Measurements from ENCODE around the gene PGK1. TPM values are rescaled to one million over a fixed set of nuclear protein-coding genes. Genes with fewer than 3 reads are reported as not detected.
"Not testable (repeated sequence)": the region's sequence is repeated elsewhere in the genome, so short reads cannot be mapped to it uniquely, and the experiment has no call there.

PGK1 gene
- total RNA-seq, 3 donors from 2014 or later (not counting 1 experiment from before 2014, with no cell fraction given), result 200 to 205 (median 203) TPM

- 92% methylated on average over 3 of the region's 4 CpGs for WGBS (ENCODE audit: insufficient coverage)
- H3K27me3 ChIP-seq (ENCODE audit: control insufficient read depth, insufficient read depth, low read length); ATAC-seq; intact Hi-C loops (cut with micrococcal nuclease); H3K4me3 ChIP-seq (ENCODE audit: low read length); H3K4me1 Mint-ChIP-seq; H3K9me3 Mint-ChIP-seq; H3K36me3 Mint-ChIP-seq; H3K27ac Mint-ChIP-seq; H3K4me1 ChIP-seq (ENCODE audit: control insufficient read depth, insufficient read depth, low read length); DNase-seq; H3K4me3 Mint-ChIP-seq; H3K27ac ChIP-seq (ENCODE audit: low read length); H3K9me3 ChIP-seq (ENCODE audit: control insufficient read depth, insufficient read depth, low read length); H3K36me3 ChIP-seq (ENCODE audit: control insufficient read depth, insufficient read depth, low read length): not testable (repeated sequence)
- peaks cover 9 to 16% of the 10 kb centered on the region in 2 donors for H3K27me3 Mint-ChIP-seq (ENCODE audit: low read depth in 2 of 2)
Measured at GRCh38 chrX:78163175-78163574, 59.1 kb downstream of the PGK1 start.

GRCh38 chrX:78165425-78165824 is 61.4 kb downstream of the PGK1 start:
- Mint-ChIP-seq H3K9me3 (no peaks in the 10 kb centered on the region), H3K27me3 (ENCODE audit: low read depth in 2 of 2) (peaks cover 4 to 9% of the 10 kb centered on the region in 2 donors), H3K27ac (no peak overlapping the region), H3K4me3 (no peak overlapping the region), H3K4me1 (no peaks in the 10 kb centered on the region), H3K36me3 (no peaks in the 10 kb centered on the region)
- DNase-seq, result no peak
- intact Hi-C loops (cut with micrococcal nuclease), result no loop called here
- TF ChIP-seq, protein P1, sequence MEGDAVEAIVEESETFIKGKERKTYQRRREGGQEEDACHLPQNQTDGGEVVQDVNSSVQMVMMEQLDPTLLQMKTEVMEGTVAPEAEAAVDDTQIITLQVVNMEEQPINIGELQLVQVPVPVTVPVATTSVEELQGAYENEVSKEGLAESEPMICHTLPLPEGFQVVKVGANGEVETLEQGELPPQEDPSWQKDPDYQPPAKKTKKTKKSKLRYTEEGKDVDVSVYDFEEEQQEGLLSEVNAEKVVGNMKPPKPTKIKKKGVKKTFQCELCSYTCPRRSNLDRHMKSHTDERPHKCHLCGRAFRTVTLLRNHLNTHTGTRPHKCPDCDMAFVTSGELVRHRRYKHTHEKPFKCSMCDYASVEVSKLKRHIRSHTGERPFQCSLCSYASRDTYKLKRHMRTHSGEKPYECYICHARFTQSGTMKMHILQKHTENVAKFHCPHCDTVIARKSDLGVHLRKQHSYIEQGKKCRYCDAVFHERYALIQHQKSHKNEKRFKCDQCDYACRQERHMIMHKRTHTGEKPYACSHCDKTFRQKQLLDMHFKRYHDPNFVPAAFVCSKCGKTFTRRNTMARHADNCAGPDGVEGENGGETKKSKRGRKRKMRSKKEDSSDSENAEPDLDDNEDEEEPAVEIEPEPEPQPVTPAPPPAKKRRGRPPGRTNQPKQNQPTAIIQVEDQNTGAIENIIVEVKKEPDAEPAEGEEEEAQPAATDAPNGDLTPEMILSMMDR (IDR thresholded peaks at IDR 0.05), result no peak
- Histone ChIP-seq H3K27me3 (ENCODE audit: control insufficient read depth, insufficient read depth, low read length) (no peaks in the 10 kb centered on the region), H3K27ac (ENCODE audit: low read length) (no peak overlapping the region), H3K4me3 (ENCODE audit: low read length) (no peak overlapping the region), H3K4me1 (ENCODE audit: control insufficient read depth, insufficient read depth, low read length) (no peaks in the 10 kb centered on the region), H3K9me3 (ENCODE audit: control insufficient read depth, insufficient read depth, low read length) (no peaks in the 10 kb centered on the region), H3K36me3 (ENCODE audit: control insufficient read depth, insufficient read depth, low read length) (no peaks in the 10 kb centered on the region)
- no peak for ATAC-seq
- WGBS (ENCODE audit: insufficient coverage), result 93% methylated on average over 1 of the region's 1 CpG

DNA sequence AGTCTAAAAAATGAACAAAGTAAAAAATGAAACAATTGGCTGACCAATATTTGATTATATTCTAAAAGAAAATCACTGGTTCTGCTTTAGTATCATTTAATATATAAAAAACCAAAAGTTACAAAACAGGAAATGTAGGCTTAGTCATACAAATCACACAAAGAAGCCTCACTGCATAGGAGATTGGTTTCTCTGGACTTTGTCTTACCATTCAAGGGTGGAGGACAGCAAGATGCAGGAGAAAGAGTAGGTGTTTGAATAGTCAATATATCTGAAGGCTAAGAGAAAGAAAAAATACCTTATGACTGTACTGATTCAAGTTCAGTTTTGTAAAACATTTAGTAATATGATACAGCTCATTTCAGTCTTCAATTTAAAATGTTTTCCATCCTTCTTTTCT is 64.0 kb downstream of the PGK1 start:
- no peak overlapping the region for H3K27ac Mint-ChIP-seq
- no peak for ATAC-seq
- Histone ChIP-seq H3K27ac (ENCODE audit: low read length) (no peak overlapping the region), H3K36me3 (ENCODE audit: control insufficient read depth, insufficient read depth, low read length) (no peaks in the 10 kb centered on the region), H3K4me1 (ENCODE audit: control insufficient read depth, insufficient read depth, low read length) (no peaks in the 10 kb centered on the region), H3K4me3 (ENCODE audit: low read length) (no peak overlapping the region), H3K9me3 (ENCODE audit: control insufficient read depth, insufficient read depth, low read length) (no peaks in the 10 kb centered on the region), H3K27me3 (ENCODE audit: control insufficient read depth, insufficient read depth, low read length) (no peaks in the 10 kb centered on the region)
- intact Hi-C loops (cut with micrococcal nuclease), result no loop called here
- no peaks in the 10 kb centered on the region for H3K36me3 Mint-ChIP-seq
- DNase-seq, result no peak
- H3K4me3 Mint-ChIP-seq, result no peak overlapping the region
- no peaks in the 10 kb centered on the region for H3K4me1 Mint-ChIP-seq
- H3K9me3 Mint-ChIP-seq, result no peaks in the 10 kb centered on the region
- H3K27me3 Mint-ChIP-seq (ENCODE audit: low read depth in 2 of 2), result no peaks in the 10 kb centered on the region
- TF ChIP-seq, protein P1 (IDR thresholded peaks at IDR 0.05), result no peak

Other genes with a start within 250 kb of the PGK1 start
- 10 to 100 TPM; 46.7 to 59.5 (median 51.8) TPM for gene MAGT1, start 208.8 kb upstream of the PGK1 start, total RNA-seq
- gene COX7B, start 204.8 kb upstream of the PGK1 start, total RNA-seq, result 100 to 1,000 TPM; 133 to 168 (median 136) TPM
- gene ATP7A, start 193.6 kb upstream of the PGK1 start, total RNA-seq, result 10 to 100 TPM; 18.8 to 24.3 (median 21.5) TPM
- gene PGAM4, start 134.6 kb upstream of the PGK1 start, total RNA-seq, result not detected
- 1 to 10 TPM; 5.6 to 6.8 (median 6.1) TPM for gene TAF9B, start 35.4 kb downstream of the PGK1 start, total RNA-seq
- gene CYSLTR1, start 223.4 kb downstream of the PGK1 start, total RNA-seq, result 10 to 100 TPM in 2 of 3 donors, 1 to 10 TPM in 1; 7.6 to 13.8 (median 12.4) TPM